ENCODE measurements around the gene S100A2.
A peak's percentile ranks its signal among the peaks of the same experiment; 100 is the strongest.

S100A2 gene

DNA sequence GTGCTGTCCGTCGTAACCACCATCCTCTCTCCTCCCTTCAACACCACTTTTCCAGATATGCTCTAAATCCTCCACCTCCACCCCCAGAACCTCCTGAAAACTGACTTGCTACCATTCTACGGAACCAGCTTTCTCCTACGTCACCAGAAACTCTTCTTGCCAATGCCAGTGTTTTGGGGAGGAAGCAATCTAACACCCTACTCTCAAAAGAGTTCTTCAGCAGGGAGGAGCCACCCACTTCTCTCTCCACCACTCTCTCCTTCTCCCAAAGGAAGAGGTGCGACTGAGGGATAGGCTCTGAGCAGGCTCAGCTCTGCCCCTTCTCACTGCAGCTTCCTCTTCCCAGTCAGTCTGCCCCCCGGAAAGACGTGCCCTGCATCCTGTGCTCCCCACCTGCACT is 6.1 kb upstream of the S100A2 start:
- TF ChIP-seq, protein P1, sequence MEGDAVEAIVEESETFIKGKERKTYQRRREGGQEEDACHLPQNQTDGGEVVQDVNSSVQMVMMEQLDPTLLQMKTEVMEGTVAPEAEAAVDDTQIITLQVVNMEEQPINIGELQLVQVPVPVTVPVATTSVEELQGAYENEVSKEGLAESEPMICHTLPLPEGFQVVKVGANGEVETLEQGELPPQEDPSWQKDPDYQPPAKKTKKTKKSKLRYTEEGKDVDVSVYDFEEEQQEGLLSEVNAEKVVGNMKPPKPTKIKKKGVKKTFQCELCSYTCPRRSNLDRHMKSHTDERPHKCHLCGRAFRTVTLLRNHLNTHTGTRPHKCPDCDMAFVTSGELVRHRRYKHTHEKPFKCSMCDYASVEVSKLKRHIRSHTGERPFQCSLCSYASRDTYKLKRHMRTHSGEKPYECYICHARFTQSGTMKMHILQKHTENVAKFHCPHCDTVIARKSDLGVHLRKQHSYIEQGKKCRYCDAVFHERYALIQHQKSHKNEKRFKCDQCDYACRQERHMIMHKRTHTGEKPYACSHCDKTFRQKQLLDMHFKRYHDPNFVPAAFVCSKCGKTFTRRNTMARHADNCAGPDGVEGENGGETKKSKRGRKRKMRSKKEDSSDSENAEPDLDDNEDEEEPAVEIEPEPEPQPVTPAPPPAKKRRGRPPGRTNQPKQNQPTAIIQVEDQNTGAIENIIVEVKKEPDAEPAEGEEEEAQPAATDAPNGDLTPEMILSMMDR (IDR thresholded peaks at IDR 0.05; ENCODE audit: low read depth, low read length, missing control alignments), result no peak
- DNase-seq (ENCODE audit: low read depth), result no peak
- no peak overlapping the region for H3K4me3 ChIP-seq (ENCODE audit: low read depth, low read length)

GRCh38 chr1:153570874-153571273 is 5.2 kb upstream of the S100A2 start:
- TF ChIP-seq, protein P1 (IDR thresholded peaks at IDR 0.05; ENCODE audit: low read depth, low read length, missing control alignments), result no peak
- H3K4me3 ChIP-seq (ENCODE audit: low read depth, low read length), result no peak overlapping the region
- no peak for DNase-seq (ENCODE audit: low read depth)

GRCh38 chr1:153569465-153569864 is 3.8 kb upstream of the S100A2 start:
- no peak for DNase-seq (ENCODE audit: low read depth)
- TF ChIP-seq, protein P1 (IDR thresholded peaks at IDR 0.05; ENCODE audit: low read depth, low read length, missing control alignments), result no peak
- H3K4me3 ChIP-seq (ENCODE audit: low read depth, low read length), result no peak overlapping the region

DNA sequence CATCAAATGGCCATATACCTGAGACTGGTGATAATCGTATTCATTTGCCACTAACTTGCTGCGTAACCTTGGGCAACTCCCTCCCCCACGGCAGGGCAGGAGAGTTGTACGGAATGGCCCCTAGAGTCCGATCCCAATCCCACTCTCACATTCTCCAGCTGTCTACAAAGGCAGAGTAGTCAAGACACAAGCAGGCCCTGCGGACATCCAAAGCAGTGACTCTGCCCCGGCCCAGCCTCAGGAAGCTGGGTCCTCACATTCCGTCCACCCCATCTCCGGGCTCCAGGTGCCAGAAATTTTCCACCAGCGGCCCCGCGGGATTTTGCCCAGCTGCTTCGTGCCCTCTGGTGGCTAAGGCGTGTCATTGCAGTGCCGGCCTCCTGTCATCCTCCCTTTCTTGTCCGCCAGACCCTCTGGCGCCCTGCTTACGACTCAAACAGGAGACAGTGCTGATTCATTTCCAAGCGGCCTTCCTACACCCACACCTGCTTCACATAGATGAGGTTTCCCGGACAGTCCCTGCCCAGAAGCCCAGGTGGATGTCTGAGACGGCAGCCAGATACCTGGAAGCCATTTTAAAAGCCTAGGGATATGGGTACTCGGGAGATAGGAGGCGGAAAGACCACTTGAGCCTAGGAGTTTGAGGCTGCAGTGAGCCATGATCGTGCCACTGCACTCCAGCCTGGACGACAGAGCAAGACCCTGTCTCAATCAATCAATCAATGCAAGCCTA is 2.9 kb upstream of the S100A2 start:
- H3K4me3 ChIP-seq (ENCODE audit: low read depth, low read length), result no peak overlapping the region
- DNase-seq (ENCODE audit: low read depth), result no peak
- TF ChIP-seq, protein P1 (IDR thresholded peaks at IDR 0.05; ENCODE audit: low read depth, low read length, missing control alignments), result peak; percentile 99

DNA sequence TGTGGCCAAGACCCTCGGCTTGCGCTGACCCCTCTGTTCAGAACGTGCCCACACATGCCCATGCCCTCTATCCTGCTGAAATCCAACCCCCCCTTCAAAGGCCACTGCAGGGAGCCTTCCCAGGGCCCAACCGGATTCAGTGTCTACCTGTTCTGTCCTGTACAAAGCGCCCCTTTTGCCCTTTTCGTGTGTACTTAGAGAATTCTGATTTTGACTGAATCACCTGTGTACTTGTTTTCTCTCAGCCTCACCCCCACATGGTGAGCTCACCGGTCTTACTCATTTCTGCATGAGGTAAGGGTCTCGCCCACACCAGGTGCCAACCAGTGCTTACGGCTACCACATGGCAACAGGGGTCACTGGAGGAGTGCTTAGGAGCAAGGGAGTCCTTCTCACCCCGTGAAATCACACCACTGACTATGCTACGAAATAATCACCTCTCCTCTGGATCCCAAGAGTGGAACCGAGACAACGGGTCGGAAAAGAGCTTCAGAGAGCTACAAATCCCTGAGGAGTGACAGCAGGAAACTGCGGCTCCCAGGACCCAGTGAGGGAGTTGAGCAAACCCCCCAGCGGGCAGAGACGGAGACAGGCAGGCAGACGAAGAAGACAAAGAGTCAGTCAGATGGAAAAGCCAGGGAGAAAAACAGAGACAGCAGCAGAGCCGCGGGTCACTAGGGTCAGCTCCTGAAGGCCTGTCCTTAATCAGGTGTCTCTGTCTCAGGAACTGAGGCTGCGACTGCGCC is 2.1 kb upstream of the S100A2 start:
- H3K4me3 ChIP-seq (ENCODE audit: low read depth, low read length), result no peak overlapping the region
- no peak for DNase-seq (ENCODE audit: low read depth)
- TF ChIP-seq, protein P1 (IDR thresholded peaks at IDR 0.05; ENCODE audit: low read depth, low read length, missing control alignments), result no peak

- H3K4me3 ChIP-seq (ENCODE audit: low read depth, low read length), result no peak overlapping the region
- no peak for DNase-seq (ENCODE audit: low read depth)
- TF ChIP-seq, protein P1 (IDR thresholded peaks at IDR 0.05; ENCODE audit: low read depth, low read length, missing control alignments), result no peak
Observed at GRCh38 chr1:153566414-153567371, 1.0 kb upstream of the S100A2 start.

All from GM12864 (cell line).